Measurements from ENCODE around the gene PRPF39.

- TF ChIP-seq CTCF (IDR thresholded peaks at IDR 0.05; ENCODE audit: low read length) (no peak), EZH2phosphoT487 (IDR thresholded peaks at IDR 0.05; ENCODE audit: low read length) (no peak), EZH2 (optimal IDR thresholded peaks at IDR 0.05; ENCODE audit: low read depth, low read length) (no peak)
These were observed 12.3 kb downstream of the PRPF39 start for GRCh38 chr14:45096218-45096617.
